ENCODE data around the gene FAM228A.
"Not testable (repeated sequence)": the region's sequence is repeated elsewhere in the genome, so short reads cannot be mapped to it uniquely, and the experiment has no call there.

Gene FAM228A

GRCh38 chr2:24191848-24192247 is 17.0 kb downstream of the FAM228A start:
- no peak for DNase-seq

- not testable (repeated sequence) for DNase-seq
Observed at GRCh38 chr2:24197213-24197612, 22.4 kb downstream of the FAM228A start.

- no peak for DNase-seq
Observed at GRCh38 chr2:24199968-24200590, 25.2 kb downstream of the FAM228A start.

GRCh38 chr2:24200799-24201198 is 25.9 kb downstream of the FAM228A start:
- DNase-seq = no peak

- no peak for DNase-seq
Observed at GRCh38 chr2:24203029-24203786, 28.4 kb downstream of the FAM228A start.

GRCh38 chr2:24203787-24204150 is 28.9 kb downstream of the FAM228A start:
- no peak for DNase-seq

- no peak for DNase-seq
Observed at GRCh38 chr2:24204505-24204904, 29.7 kb downstream of the FAM228A start.

GRCh38 chr2:24205131-24205530 is 30.3 kb downstream of the FAM228A start:
- DNase-seq = no peak

- no peak for DNase-seq
Observed at GRCh38 chr2:24206242-24206641, 31.4 kb downstream of the FAM228A start.

- no peak for DNase-seq
Observed at GRCh38 chr2:24206714-24207113, 31.9 kb downstream of the FAM228A start.

GRCh38 chr2:24207359-24207758 is 32.5 kb downstream of the FAM228A start:
- DNase-seq = no peak

- no peak for DNase-seq
Observed at GRCh38 chr2:24208490-24208889, 33.6 kb downstream of the FAM228A start.

- no peak for DNase-seq
Observed at GRCh38 chr2:24209389-24210105, 34.7 kb downstream of the FAM228A start.

- no peak for DNase-seq
Observed at GRCh38 chr2:24210106-24210455, 35.2 kb downstream of the FAM228A start.

- DNase-seq = no peak
Observed at GRCh38 chr2:24210723-24211122, 35.9 kb downstream of the FAM228A start.

- no peak for DNase-seq
Observed at GRCh38 chr2:24211408-24211807, 36.6 kb downstream of the FAM228A start.

GRCh38 chr2:24214880-24215279 is 40.0 kb downstream of the FAM228A start:
- DNase-seq = no peak

GRCh38 chr2:24220554-24221291 is 45.9 kb downstream of the FAM228A start:
- no peak for DNase-seq

GRCh38 chr2:24221343-24222050 is 46.6 kb downstream of the FAM228A start:
- no peak for DNase-seq

- DNase-seq = no peak
Observed at GRCh38 chr2:24222946-24223345, 48.1 kb downstream of the FAM228A start.

GRCh38 chr2:24225499-24226242 is 50.8 kb downstream of the FAM228A start:
- peak; percentile 67 for DNase-seq

- DNase-seq = no peak
Observed at GRCh38 chr2:24228470-24228869, 53.6 kb downstream of the FAM228A start.

All from retina (tissue), 1 donor.